H1 (cell line): ENCODE measurements around the gene KIAA0513. TPM values are rescaled to one million over a fixed set of nuclear protein-coding genes. Genes with fewer than 3 reads are reported as not detected.

Experiments used
- CTCF ChIA-PET: fragments of 300-600 bp; sonication (Branson Sonifier 250); formaldehyde crosslinking; loops from one replicate; lab custom pipeline; 2021; ENCODE audit not compliant: partially characterized antibody; lab: Charles Lee
- POLR2A ChIA-PET: fragments of 300-600 bp; sonication (Branson Sonifier 250); formaldehyde crosslinking; loops from one replicate; lab custom pipeline; 2021; ENCODE audit warnings: inconsistent platforms; ENCODE audit not compliant: partially characterized antibody; lab: Charles Lee
- DNase-seq, 2 experiments: peaks; one replicate each; pipeline versions ENCODE4 v3.0.0 to v3.0.0-alpha.2; 2010 to 2022; ENCODE audit warnings: low spot score in 2 of 2, low read depth in 1 of 2, mixed read lengths in 1 of 2
- FAIRE-seq: peaks from 2 replicates; lab custom pipeline; 2011; peaks lifted over from hg19 to GRCh38; lab: Jason Lieb, UNC
- H2AFZ ChIP-seq: 2 replicates; pipeline ENCODE4 v1.8.1; 2012; ENCODE audit warnings: low read length, inconsistent platforms
- H2AK5ac ChIP-seq: 2 replicates; pipeline ENCODE4 v1.6.1; 2013; ENCODE audit warnings: low read depth, low read length
- H2BK120ac ChIP-seq: replicated peaks from 2 replicates; pipeline ENCODE3; 2013; ENCODE audit warnings: low read depth, low read length, inconsistent platforms
- H2BK12ac ChIP-seq: 2 replicates; pipeline ENCODE4 v1.6.1; 2013; ENCODE audit warnings: low read depth, low read length
- H2BK15ac ChIP-seq: 2 replicates; pipeline ENCODE4 v1.6.1; 2013; ENCODE audit warnings: low read length
- H2BK20ac ChIP-seq: 2 replicates; pipeline ENCODE4 v1.6.1; 2013; ENCODE audit warnings: low read length
- H2BK5ac ChIP-seq: 2 replicates; pipeline ENCODE4 v1.6.1; 2013; ENCODE audit warnings: low read depth, low read length
- H3K14ac ChIP-seq: 2 replicates; pipeline ENCODE4 v1.6.1; 2013; ENCODE audit warnings: inconsistent platforms; ENCODE audit not compliant: insufficient read length
- H3K18ac ChIP-seq: 2 replicates; pipeline ENCODE4 v1.6.1; 2013; ENCODE audit warnings: low read length; ENCODE audit errors: extremely low read depth
- H3K23ac ChIP-seq: 2 replicates; pipeline ENCODE4 v1.6.1; 2013; ENCODE audit warnings: inconsistent platforms; ENCODE audit not compliant: insufficient read length
- H3K23me2 ChIP-seq: 2 replicates; pipeline ENCODE4 v1.6.1; 2013; ENCODE audit warnings: low read depth, low read length
- H3K27ac ChIP-seq: 2 replicates; pipeline ENCODE4 v1.6.1; 2011; ENCODE audit warnings: low read depth, low read length, inconsistent platforms
- H3K27me3 ChIP-seq, 4 experiments: replicated peaks in 1 of 4; 1 replicate in 1 of 4; 2 replicates in 3 of 4; pipeline versions ENCODE4 v1.6.1 to v1.8.1; 2011 to 2013; ENCODE audit warnings: low read length in 3 of 4, mild to moderate bottlenecking in 3 of 4, inconsistent platforms in 2 of 4, mixed read lengths in 2 of 4, moderate library complexity in 1 of 4; ENCODE audit not compliant: control insufficient read depth in 3 of 4, insufficient read depth in 3 of 4; ENCODE audit errors: extremely low read depth in 1 of 4
- H3K36me3 ChIP-seq, 4 experiments: 2 replicates each; pipeline versions ENCODE4 v1.6.1 to v1.8.1; 2011 to 2013; ENCODE audit warnings: mild to moderate bottlenecking in 4 of 4, low read length in 3 of 4, moderate library complexity in 2 of 4, control low read depth in 1 of 4, inconsistent platforms in 1 of 4; ENCODE audit not compliant: insufficient read depth in 4 of 4, control insufficient read depth in 2 of 4
- H3K4ac ChIP-seq: replicated peaks from 2 replicates; pipeline ENCODE3; 2013; ENCODE audit warnings: low read length, low read depth, mixed read lengths, inconsistent platforms; ENCODE audit not compliant: insufficient read length
- H3K4me1 ChIP-seq, 4 experiments: replicated peaks in 1 of 4; 1 replicate in 1 of 4; 2 replicates in 3 of 4; pipeline versions ENCODE4 v1.6.1 to v1.8.1; 2011 to 2013; ENCODE audit warnings: low read length in 3 of 4, inconsistent platforms in 2 of 4, mixed read lengths in 1 of 4; ENCODE audit not compliant: insufficient read depth in 4 of 4, control insufficient read depth in 3 of 4
- H3K4me2 ChIP-seq, 2 experiments: 2 replicates each; pipeline versions ENCODE4 v1.6.1 to v1.8.1; 2011 to 2013; ENCODE audit warnings: low read depth in 2 of 2, low read length in 2 of 2, control low read depth in 1 of 2, inconsistent platforms in 1 of 2, mild to moderate bottlenecking in 1 of 2; ENCODE audit not compliant: insufficient read depth in 1 of 2
- H3K4me3 ChIP-seq, 4 experiments: fragments of 200-600, 300-600 bp in 1 of 4; sonication (generic), shearing (Covaris generic), sonication (Bioruptor Twin) in 1 of 4; 2 replicates each; pipeline versions ENCODE4 v1.5.1 to v1.8.1; 2011 to 2016; ENCODE audit warnings: low read length in 4 of 4, low read depth in 3 of 4, control low read depth in 2 of 4, inconsistent platforms in 2 of 4, mild to moderate bottlenecking in 2 of 4, mixed read lengths in 1 of 4, moderate library complexity in 1 of 4; ENCODE audit not compliant: insufficient read depth in 2 of 4; ENCODE audit errors: extremely low read depth in 1 of 4
- H3K56ac ChIP-seq: replicated peaks from 2 replicates; pipeline ENCODE3; 2013; ENCODE audit warnings: low read depth, mild to moderate bottlenecking, mixed read lengths, low read length, inconsistent platforms; ENCODE audit not compliant: insufficient read length
- H3K79me1 ChIP-seq: 2 replicates; pipeline ENCODE4 v1.6.1; 2013; ENCODE audit warnings: low read depth, low read length, control low read depth
- H3K79me2 ChIP-seq, 2 experiments: 2 replicates each; pipeline versions ENCODE4 v1.6.1 to v1.8.1; 2012 to 2013; ENCODE audit warnings: low read length in 2 of 2, mild to moderate bottlenecking in 2 of 2, inconsistent platforms in 1 of 2; ENCODE audit not compliant: insufficient read depth in 2 of 2, control insufficient read depth in 1 of 2
- H3K9ac ChIP-seq, 4 experiments: replicated peaks in 1 of 4; 1 replicate in 1 of 4; 2 replicates in 3 of 4; pipeline versions ENCODE4 v1.6.1 to v1.8.1; 2011 to 2013; ENCODE audit warnings: low read depth in 3 of 4, low read length in 3 of 4, control low read depth in 2 of 4, mild to moderate bottlenecking in 2 of 4, moderate library complexity in 2 of 4, inconsistent platforms in 1 of 4; ENCODE audit errors: extremely low read depth in 1 of 4
- H3K9me3 ChIP-seq, 2 experiments: 2 replicates each; pipeline versions ENCODE4 v1.6.1 to v1.8.1; 2012 to 2013; ENCODE audit warnings: mild to moderate bottlenecking in 2 of 2, moderate library complexity in 2 of 2, control low read depth in 1 of 2, inconsistent platforms in 1 of 2, low read depth in 1 of 2, low read length in 1 of 2, mixed read lengths in 1 of 2; ENCODE audit not compliant: insufficient read depth in 2 of 2
- H4K20me1 ChIP-seq, 2 experiments: replicated peaks in 1 of 2; 2 replicates each; pipeline versions ENCODE3 to v1.8.1; 2011 to 2013; ENCODE audit warnings: inconsistent platforms in 2 of 2, low read length in 2 of 2, mild to moderate bottlenecking in 1 of 2; ENCODE audit not compliant: insufficient read depth in 2 of 2, control insufficient read depth in 1 of 2
- H4K5ac ChIP-seq: 2 replicates; pipeline ENCODE4 v1.6.1; 2013; ENCODE audit warnings: low read length, low read depth, mixed read lengths, inconsistent platforms; ENCODE audit not compliant: insufficient read length
- H4K8ac ChIP-seq: 2 replicates; pipeline ENCODE4 v1.8.0; 2013; ENCODE audit warnings: mild to moderate bottlenecking, moderate library complexity, low read length, inconsistent platforms; ENCODE audit not compliant: insufficient read depth; ENCODE audit errors: extremely low read depth
- H4K91ac ChIP-seq: replicated peaks from 2 replicates; pipeline ENCODE3; 2013; ENCODE audit warnings: low read length, mixed read lengths, inconsistent platforms; ENCODE audit not compliant: insufficient read length
- ASH2L ChIP-seq: fragments of 200-600, 300-600 bp; sonication (generic); IDR thresholded peaks from one replicate; pipeline ENCODE4 v1.7.1; 2017; ENCODE audit warnings: low read length
- BCL11A ChIP-seq, 2 experiments: IDR thresholded peaks; one replicate each; pipeline ENCODE4 v1.6.1; 2011; ENCODE audit warnings: low read depth in 2 of 2, low read length in 2 of 2, mild to moderate bottlenecking in 2 of 2
- EGR1 ChIP-seq: IDR thresholded peaks from 2 replicates; pipeline ENCODE4 v1.6.1; 2011; ENCODE audit warnings: low read depth, low read length, borderline replicate concordance
- GTF2F1 ChIP-seq: IDR thresholded peaks from 2 replicates; pipeline ENCODE4 v1.6.1; 2012; ENCODE audit warnings: low read depth, low read length, improper control_type of control experiment, borderline replicate concordance
- JUN ChIP-seq: IDR thresholded peaks from 2 replicates; pipeline ENCODE4 v1.6.1; 2011; ENCODE audit warnings: low read depth, mild to moderate bottlenecking, improper control_type of control experiment, low read length
- MAFK ChIP-seq: IDR thresholded peaks from 2 replicates; pipeline ENCODE4 v1.6.1; 2012; ENCODE audit warnings: low read depth, mild to moderate bottlenecking, improper control_type of control experiment, low read length
- MAX ChIP-seq: IDR thresholded peaks from 2 replicates; pipeline ENCODE4 v1.6.1; 2012; ENCODE audit warnings: inconsistent platforms
- POLR2AphosphoS5 ChIP-seq: IDR thresholded peaks from 2 replicates; pipeline ENCODE4 v1.6.1; 2011; ENCODE audit warnings: low read depth, low read length
- SIRT6 ChIP-seq: IDR thresholded peaks from one replicate; pipeline ENCODE4 v1.7.1; 2012; ENCODE audit warnings: low read length, inconsistent platforms
- SP2 ChIP-seq: IDR thresholded peaks from 2 replicates; pipeline ENCODE4 v1.6.1; 2012; ENCODE audit warnings: mild to moderate bottlenecking, low read length, inconsistent platforms
- TBP ChIP-seq: IDR thresholded peaks from 2 replicates; pipeline ENCODE4 v1.6.1; 2011; ENCODE audit warnings: low read depth, low read length, improper control_type of control experiment
- TEAD4 ChIP-seq: IDR thresholded peaks from 2 replicates; pipeline ENCODE4 v1.6.1; 2012; ENCODE audit warnings: low read depth, low read length, inconsistent platforms, mixed read lengths
- YY1 ChIP-seq: IDR thresholded peaks from 2 replicates; pipeline ENCODE4 v1.6.1; 2011; ENCODE audit warnings: low read depth, mild to moderate bottlenecking, low read length
- WGBS, 2 experiments: shearing (Covaris generic) in 1 of 2; methylation state at CpG; one replicate each; pipeline versions ENCODE4 v1.1.6 to v1.1.7; 2013 to 2015; ENCODE audit warnings: low lambda C conversion rate in 2 of 2, mixed read lengths in 2 of 2, inconsistent platforms in 1 of 2, low coverage in 1 of 2, missing lambda C conversion rate in 1 of 2; ENCODE audit not compliant: insufficient replicate concordance in 2 of 2, insufficient coverage in 1 of 2, insufficient read length in 1 of 2; ENCODE audit errors: extremely low coverage in 1 of 2, missing lambda C conversion rate in 1 of 2; 5-methylcytosine and 5-hydroxymethylcytosine counted together
- polyA plus RNA-seq, 7 experiments: library from polyadenylated mRNA; depleted of rRNA in 3 of 7; stranded (reverse) in 5 of 7; unstranded in 2 of 7; fragments of >200 nt in 5 of 7; fragments of 200-250 nt in 2 of 7; gene quantifications; 1 replicate in 5 of 7; 2 replicates in 1 of 7; 4 replicates in 1 of 7; pipeline versions ENCODE4 v1.2.1 to v1.2.3, GENCODE V29; 2011 to 2013; ENCODE audit warnings: missing spikeins in 2 of 7, mixed read lengths in 2 of 7
- total RNA-seq: library from RNA; stranded (reverse); fragmentation: NEBNext Ultra II Directional; extraction: Animal tissue kit (Norgen Biotek cat#: 25700); gene quantifications from 2 replicates; pipeline ENCODE4 v1.2.1, GENCODE V29; 2021
- TF ChIP-seq, protein P1 (sequence below): IDR thresholded peaks from 2 replicates; pipeline ENCODE4 v1.6.1; 2011; ENCODE audit warnings: low read length, improper control_type of control experiment

KIAA0513 gene
- total and polyA plus RNA-seq, 2 of the 8 experiments (the other 6 are each of a cell fraction or from before 2014, with no cell fraction given), result 2.1 to 6.1 TPM

DNA sequence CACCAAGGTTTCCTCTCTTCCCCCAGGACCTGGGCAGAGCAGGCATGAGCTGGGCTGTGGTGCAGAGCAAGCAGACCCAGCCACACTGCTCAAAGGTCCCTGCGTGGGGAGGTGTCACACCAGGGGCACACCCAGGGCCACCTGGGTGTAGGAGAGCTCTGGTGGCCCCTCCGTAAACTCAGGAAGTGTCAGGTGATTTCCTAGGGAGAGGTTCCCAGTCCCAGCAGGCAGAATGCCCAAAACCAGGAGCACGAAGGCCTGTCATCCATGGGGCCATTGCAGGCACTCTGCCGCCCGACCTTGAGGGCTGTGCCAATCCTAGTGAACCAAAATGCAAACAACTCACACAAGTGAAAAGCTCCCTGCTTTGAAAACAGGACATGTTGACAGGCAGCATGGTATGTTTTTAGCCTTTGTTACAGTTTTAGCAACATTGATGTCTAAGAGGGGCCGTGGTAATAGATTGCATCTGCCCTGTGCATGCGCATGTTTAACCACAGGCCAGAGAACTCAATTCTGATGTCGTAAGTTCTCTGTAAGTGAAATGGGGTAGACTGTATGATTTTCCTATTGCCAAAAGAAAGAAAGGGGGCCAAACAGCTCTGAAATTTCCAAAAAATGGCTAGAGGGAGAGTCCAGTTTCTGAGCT is 63.4 kb downstream of the KIAA0513 start:
- Histone ChIP-seq H2BK5ac (no peak overlapping the region), H3K4me2 (no peak overlapping the region), H2AFZ (no peak overlapping the region), H2BK20ac (no peak overlapping the region), H3K18ac (no peak overlapping the region), H3K56ac (no peak overlapping the region), H4K91ac (no peak overlapping the region), H2AK5ac (no peak overlapping the region), H3K27ac (no peak overlapping the region), H3K4ac (no peak overlapping the region), H3K36me3 (no peaks in the 10 kb centered on the region), H3K9ac (no peak overlapping the region), H4K5ac (no peak overlapping the region), H2BK12ac (no peak overlapping the region), H2BK120ac (no peak overlapping the region), H3K14ac (no peak overlapping the region), H3K9me3 (no peaks in the 10 kb centered on the region), H3K27me3 (peaks cover 0 to 9% (median 6%) of the 10 kb centered on the region in 4 experiments; a peak in 4 of 7 replicates), H3K79me2 (no peaks in the 10 kb centered on the region), H3K4me3 (no peak overlapping the region), H4K8ac (no peak overlapping the region), H3K4me1 (peaks cover 0 to 2% (median under 1%) of the 10 kb centered on the region in 4 experiments; a peak in 4 of 7 replicates), H3K23me2 (no peaks in the 10 kb centered on the region), H3K23ac (no peak overlapping the region), H4K20me1 (peaks cover 0 to 2% of the 10 kb centered on the region in 2 experiments), H3K79me1 (no peaks in the 10 kb centered on the region), H2BK15ac (no peak overlapping the region)
- POLR2A ChIA-PET, result no interaction called here
- no peak for FAIRE-seq
- CTCF ChIA-PET, result interaction anchor here (0.6 to 2.9 kb wide), 6 partner anchors 8 to 769 kb away, joined by 3 to 9 read pairs (median 3); no protein-coding TSS in a partner anchor
- WGBS, 2 experiments, result 82% methylated on average over 8 of the region's 8 CpGs; no CpG with 5 or more reads in 1 of the 2 experiments
- DNase-seq, result no peak
- TF ChIP-seq ASH2L, result no peak
- no peak for TF ChIP-seq MAX
- TF ChIP-seq TEAD4, result no peak
- no peak for TF ChIP-seq TBP
- TF ChIP-seq MAFK, result no peak
- no peak for TF ChIP-seq SP2
- no peak for TF ChIP-seq YY1
- TF ChIP-seq, protein P1, sequence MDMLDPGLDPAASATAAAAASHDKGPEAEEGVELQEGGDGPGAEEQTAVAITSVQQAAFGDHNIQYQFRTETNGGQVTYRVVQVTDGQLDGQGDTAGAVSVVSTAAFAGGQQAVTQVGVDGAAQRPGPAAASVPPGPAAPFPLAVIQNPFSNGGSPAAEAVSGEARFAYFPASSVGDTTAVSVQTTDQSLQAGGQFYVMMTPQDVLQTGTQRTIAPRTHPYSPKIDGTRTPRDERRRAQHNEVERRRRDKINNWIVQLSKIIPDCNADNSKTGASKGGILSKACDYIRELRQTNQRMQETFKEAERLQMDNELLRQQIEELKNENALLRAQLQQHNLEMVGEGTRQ, result no peak
- no peak for TF ChIP-seq EGR1
- no peak for TF ChIP-seq POLR2AphosphoS5
- TF ChIP-seq JUN, result no peak
- no peak for TF ChIP-seq SIRT6
- TF ChIP-seq BCL11A (IDR thresholded peaks at IDR 0.05; ENCODE audit: low read depth in 2 of 2, low read length in 2 of 2), result no peak
- TF ChIP-seq GTF2F1, result no peak
